NCI-H446 (cell line): ENCODE data around the gene DAPK1.
"Not testable (repeated sequence)": the region's sequence is repeated elsewhere in the genome, so short reads cannot be mapped to it uniquely, and the experiment has no call there.

Source experiments
- DNase-seq, 2 experiments: peaks; one replicate each; lab custom pipeline; 2025; lab: John Stamatoyannopoulos, UW

DAPK1 gene

DNA sequence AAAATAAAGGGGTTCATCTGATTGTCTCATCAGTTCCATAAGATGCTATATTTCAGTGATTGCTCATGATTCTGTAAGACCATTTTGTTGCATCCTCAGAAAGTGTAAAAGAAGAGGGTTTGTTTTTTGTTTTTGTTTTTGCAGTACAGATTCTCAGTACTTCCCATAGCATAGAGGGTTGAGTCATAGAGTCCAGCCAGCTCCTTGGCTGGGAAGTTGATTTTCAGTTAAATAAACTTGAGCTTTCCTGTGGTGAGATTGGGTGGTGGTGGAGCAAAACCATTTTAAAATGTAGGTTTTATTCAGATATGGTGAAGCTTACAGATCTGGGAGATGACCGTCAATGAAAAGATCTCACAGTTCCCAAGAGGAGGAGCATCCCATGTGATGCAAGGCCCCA, 48.2 kb downstream of the DAPK1 start:
- DNase-seq, result no peak

DNA sequence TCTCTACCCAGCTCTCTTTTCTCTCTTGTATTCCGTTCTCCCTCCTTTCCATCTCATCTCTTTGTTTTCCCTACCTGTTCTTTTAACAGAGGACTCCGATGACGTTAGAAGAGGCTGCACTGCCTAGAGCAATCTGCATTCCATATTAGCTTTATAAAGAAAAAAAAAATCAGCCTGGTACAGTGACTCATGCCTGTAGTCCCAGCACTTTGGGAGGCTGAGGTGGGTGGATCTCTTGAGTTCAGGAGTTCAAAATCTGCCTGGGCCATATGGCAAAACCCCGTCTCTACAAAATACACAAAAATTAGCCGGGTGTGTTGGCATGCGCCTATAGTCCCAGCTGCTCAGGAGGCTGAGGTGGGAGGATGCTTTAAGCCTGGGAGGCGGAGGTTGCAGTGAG, 49.0 kb downstream of the DAPK1 start:
- DNase-seq, result no peak

DNA sequence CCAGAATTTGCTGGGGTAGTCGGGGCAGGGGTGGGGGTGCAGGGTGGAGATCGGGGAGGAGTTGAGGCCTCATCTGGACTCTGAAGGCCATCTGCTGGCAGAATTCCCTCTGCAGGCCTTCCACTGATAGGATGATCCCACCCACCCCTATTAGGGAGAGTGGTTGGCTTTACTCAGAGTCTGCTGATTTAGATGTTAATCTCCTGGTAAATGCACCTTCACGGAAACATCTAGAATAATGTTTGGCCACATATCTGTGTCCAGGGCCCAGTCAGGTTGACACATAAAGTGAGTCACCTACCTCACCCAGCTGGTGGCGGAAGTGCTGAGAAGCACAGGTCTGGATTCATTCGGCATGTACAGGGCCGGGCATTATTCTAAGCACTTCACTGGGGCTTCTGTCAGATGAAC, 50.0 kb downstream of the DAPK1 start:
- no peak for DNase-seq

DNA sequence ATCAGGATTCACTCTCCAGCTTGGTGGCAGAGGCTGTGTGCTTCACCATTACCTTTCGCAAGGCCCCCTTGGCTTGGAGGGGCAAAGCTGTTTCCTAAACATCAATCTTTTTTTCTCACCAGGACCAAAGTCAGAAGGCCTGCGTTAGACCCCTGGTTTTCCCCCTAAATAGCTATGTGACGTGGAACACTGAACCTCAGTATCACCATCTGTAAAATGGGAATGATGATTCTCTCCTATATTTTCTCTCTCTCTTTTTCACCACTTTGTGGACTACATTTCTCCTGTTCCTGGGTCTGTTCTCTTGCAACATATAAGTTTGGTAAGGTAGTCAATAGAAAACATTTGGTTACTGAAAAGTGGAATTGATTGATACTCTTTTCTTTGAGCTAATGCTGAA, 50.5 kb downstream of the DAPK1 start:
- no peak for DNase-seq

DNA sequence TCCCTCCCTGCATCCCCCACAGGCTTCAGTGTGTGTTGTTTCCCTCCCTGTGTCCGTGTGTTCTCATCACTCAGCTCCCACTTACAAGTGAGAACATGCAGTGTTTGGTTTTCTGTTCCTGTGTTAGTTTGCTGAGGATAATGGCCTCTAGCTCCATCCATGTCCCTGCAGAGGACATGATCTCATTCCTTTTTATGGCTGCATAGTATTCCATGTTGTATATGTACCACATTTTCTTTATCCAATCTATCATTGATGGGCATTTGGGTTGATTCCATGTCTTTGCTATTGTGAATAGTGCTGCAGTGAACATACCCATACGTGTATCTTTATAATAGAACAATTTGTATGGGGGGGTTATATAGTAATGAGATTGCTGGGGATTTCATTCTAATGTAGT, 51.4 kb downstream of the DAPK1 start:
- not testable (repeated sequence) for DNase-seq

DNA sequence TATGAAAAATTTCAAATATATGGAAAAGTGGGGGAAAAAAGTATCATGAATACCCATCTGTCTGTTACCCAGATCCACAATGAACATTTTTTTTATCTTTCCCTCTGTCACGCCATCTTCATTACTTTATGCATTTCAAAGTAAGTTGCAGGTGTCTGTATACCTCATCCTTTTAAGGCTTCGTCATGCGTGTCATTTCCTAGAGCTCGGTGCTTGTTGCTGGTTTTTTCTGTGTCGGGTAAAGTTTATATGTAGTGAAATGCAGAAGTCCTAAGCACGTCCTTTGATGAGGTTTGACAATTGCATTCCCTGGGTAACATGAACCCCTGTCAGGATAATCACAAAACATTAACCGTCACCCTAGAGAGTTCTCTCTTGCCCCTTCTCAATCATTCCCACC, 52.1 kb downstream of the DAPK1 start:
- DNase-seq, result no peak

DNA sequence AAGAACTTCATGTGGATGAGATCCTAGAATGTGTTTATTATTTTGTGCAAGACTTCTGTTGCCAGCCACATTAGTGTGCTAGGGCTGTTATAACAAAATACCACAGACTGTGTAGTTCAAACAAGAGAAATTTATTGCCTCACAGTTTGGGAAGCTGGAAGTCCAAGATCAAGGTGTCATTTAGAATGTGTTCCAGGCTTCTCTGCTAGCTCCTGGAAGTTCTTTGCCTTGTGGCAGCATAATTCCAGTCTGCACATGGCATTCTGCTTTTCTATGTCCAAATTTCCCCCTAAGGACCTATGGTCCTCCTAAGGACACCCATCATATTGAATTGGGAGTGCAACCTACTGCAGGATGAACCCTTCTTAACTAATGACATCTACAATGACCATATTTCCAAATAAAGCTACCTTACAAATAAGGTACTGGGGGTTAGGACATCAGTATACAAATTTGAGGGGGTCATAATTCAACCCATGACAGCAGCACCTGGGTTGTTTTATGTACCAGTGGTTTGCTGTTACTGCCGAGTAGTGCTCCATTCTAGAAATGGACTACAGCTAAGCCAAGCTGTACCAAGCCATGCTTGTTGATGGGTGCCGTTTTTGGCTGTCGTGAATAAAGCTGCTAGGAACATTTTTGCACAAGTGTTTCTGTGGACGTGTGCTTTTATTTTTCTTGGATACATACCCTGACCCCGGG, 52.7 kb downstream of the DAPK1 start:
- DNase-seq, result no peak

DNA sequence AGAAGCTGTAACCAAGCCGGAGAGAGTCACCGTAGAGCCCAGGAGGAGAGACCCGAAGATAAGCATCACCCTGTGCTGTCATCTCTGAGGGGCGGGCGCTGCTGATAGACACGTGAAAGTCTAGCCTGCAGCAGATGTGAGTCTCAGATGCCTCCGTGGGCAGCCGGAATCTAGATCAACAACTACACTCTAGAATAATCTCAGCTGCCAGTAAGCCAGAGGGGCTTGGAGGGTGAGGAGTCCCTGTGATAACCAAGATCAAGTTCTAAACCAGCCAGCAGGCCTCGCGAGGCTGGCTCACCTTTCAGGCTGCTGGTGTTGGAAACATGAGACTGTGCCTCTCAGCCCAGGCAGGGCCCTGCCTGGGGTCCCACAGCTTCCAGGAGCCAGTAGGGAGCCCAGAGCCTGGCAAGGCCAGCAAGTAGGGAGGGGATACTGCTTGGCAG, 54.1 kb downstream of the DAPK1 start:
- no peak for DNase-seq

DNA sequence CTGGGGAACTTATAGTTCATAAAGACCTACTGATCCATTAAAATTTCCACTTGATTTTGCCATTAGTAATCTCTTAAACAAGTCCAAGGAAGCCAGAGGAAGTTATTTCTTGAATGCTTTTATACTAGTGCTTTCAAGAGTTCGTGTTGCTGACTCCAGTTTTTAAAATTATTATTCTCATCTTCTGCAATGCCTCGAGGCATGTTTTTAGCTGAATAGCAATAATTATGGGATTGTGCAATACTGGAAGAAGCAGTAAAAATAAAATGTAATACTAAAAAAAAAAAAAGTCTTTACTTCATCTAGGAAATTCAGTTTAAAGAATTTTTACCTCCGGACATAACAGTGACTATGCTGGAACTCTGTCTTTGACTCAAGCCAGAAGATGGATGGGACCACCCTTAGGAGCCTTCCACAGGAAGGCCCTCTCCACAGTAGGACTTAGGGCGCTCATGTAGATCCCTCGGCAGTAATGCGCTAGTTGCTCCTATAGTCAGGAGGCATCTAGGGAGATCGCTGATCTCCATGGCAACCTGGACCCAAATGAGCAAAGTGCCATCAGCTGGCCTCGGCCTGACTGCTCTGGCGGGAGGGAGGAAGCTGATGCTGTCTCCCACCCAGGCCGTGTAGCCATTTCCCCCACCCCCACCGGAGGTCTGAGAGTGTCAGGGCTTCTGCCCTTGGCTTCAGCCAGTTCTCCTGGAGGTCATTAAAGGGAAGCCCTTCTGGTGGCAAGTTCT, 56.7 kb downstream of the DAPK1 start:
- no peak for DNase-seq

DNA sequence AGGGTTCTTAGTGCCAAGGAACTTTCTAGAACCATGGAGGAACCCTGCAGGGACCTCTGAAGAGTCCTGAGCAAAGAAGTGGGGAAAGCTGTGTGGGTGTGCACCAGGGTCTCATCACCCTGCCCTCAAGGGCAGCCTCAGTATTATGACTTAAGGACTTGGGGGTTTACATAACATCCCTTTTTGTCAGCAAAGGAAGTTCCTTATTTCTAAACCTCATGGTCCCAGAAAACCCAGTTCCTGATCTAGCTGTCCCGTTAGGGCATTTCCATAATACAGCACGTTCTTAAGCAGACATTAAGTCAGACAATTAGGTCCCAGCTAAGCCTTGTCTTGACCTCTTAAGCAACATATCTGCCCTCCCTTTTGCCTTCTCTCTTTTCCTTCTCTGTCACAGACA, 57.3 kb downstream of the DAPK1 start:
- no peak for DNase-seq

DNA sequence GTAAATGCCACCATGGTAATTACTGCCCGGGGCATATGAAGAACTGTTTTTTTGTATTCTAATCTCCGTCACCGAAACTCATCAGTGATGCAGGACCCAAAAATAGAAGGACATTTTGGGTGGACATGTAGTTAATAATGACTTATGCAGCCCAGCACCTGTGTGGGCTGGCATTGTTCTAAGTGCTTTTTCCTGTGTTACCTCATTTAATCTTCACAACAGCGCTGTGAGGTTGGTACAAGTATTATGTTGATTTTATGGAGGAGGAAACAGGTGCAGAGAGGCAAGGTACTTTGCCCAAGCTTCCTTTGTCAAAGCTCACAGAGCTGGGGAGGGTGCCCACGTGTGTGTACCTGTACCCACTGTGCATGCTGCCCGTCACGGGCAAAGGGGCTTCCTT, 58.4 kb downstream of the DAPK1 start:
- DNase-seq, result no peak

DNA sequence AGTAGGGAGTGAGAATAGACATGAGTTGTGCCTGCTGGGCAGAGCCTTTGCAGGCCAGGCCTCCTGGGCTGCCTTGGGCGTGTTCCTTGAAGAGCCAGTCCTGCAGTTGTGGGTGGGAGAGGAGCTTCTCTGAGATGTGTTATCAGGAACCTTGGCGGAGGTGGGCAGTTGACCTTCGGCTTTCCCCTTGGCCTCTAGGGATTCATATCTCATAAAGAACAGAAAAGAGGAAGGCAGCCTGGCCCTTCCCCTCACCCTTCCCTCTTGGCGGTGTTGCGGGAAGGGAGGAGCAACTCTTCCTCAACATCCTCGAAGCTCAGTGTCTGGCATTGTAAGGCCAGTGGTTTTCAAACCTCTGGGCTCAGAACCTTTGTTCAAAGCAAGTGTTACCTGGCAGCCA, 59.2 kb downstream of the DAPK1 start:
- DNase-seq, result no peak

DNA sequence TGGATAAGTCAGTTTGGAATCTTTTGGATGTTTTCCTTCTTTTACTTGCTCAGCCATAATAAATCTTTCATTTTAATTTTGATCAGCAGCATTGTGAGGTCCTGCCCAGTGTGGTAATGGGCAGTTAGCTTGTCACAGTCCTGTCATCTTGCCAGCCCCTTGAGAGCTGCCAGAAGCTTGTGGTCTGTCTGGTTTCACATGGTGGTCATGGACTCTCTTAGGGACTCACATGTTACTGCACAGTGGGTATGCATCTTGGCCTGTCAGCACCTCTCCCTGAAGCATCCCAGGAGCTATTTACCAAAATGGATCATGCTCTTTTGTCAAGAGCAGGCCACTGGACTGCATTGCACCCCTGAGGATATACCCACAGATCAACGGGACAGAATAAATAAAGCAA, 60.3 kb downstream of the DAPK1 start:
- DNase-seq, result no peak

DNA sequence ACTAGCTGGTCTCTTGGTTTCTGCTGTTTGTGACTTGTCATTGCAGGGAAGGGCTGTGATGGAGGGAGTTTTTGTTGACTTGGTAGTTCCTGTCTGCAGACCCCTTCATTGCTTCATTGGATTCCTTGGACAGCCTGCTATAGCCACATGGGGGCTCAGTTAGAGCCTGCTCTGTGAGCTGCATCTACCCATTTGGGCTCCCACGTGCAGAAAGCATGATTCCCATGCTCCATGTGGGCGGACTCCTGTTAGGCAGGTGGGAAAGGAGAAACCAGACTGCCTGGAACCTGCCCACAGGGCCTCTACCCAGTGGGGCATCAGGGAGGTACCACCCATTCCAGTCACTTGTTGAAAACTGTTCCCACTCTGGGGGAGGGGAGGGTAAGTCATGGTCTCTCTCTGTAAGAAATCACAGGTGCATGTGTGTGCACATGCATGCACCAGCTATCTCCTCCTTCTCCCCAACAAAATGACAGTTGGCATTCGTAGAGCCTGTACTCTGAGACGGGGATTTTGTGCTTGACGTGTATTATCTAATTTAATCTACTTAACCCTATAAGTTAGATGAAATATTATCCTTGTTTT, 61.0 kb downstream of the DAPK1 start:
- DNase-seq, result no peak

DNA sequence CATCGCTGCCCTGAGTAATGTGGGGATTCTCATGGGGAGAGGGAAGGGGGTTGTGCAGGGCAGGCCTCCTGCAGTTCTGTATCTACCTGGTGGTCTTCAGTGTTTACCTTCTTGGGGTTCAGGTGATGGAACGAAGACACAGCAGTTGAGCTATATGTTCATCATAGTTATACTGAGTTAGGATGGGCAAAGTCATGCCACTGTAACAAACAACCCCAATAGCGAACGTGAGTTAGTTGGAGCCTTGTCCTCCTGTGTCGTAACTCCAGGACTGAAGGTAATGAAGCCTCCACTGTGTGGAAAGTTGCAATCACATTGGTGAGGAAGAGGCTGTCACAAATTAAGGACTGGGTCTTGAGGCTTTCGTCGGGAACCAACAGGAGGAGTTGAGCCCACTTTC, 64.4 kb downstream of the DAPK1 start:
- DNase-seq, result no peak

DNA sequence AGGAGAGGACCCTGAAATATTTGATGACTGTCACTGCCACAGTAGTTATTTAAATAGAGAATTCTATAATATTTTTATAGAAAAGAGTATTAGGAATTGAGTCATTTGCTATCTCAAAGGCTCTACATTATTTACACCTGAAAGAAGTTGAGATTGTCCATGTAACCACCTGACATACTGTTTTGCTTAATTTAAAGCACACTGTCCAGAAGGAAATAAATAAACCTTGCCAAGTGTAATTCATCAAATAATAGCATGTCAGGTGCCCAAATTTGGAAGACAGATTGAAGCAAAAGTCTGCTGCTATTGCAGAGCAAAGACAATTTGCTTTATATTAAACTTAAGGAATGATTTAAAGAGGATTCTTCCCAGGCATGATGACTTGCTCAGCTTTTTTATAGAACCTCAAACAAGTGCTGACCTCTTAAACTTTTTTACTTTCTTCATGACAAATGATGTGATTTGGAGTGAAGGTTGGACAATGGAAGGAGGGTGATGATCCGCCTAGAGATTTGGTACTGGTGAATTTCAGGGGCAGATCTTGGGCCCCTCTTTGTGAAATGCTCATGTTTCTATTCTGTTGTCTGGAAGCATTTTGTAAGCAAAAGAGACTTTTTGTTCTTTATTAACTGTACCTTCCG, 65.0 kb downstream of the DAPK1 start:
- no peak for DNase-seq

DNA sequence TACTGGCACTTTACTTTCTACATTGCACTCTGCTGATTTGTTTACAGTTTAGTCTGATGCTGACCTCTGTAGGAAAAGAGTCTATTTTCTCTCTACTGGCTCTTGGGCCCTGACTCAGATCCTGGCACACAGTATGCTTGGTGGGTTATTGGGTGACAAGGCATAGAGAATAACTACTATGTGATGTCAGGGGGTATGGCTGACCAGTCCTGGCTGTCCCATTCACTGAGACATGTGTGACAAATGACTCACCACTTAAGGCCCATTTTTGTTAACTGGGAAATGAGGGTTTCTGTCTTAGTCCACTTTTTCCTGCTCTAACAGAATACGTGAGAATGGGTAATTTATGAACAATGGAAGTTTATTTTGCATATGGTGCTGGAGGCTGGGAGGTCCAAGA, 66.4 kb downstream of the DAPK1 start:
- no peak for DNase-seq

DNA sequence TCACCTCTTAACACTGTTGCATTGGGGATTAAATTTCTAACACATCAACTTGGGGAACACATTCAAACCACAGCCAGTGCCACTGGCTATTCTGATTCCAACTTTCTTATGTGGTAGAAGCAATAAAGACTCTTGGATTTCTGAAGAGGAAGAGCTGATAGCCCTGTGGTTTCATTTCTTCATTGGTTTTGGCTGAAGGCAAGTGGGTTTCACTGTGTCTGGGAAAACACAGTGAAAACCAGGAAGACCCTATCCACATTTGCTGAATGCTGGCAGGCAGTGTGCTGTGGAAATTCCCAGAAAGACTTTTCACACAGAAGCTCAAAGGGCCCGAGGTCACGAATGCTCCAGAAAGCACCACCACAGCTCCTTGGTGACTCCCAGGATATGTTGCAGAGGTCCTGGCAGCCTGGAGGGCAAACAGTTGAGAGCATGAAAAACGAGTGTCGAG, 67.1 kb downstream of the DAPK1 start:
- DNase-seq, result no peak

DNA sequence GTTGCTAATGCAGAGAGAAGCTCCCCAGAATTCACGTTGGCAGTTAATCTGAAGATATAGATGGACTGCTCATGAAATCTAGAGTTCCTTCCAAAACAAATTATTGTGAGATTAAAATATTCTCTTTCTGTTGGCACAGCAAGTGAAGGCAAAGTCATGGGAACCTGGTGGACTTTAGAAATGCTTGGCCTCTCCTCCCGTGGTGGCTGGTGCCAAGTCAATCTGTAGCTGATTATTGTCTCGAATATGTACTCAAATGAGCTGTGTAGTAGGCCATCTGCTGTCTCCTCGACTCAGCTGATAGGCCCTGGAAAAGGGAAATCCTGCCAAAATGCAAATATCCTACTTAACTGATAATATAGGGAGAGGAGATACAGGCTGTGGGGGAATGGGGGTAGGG, 69.3 kb downstream of the DAPK1 start:
- peak in 1 of 2 experiments; percentile 13 for DNase-seq

DNA sequence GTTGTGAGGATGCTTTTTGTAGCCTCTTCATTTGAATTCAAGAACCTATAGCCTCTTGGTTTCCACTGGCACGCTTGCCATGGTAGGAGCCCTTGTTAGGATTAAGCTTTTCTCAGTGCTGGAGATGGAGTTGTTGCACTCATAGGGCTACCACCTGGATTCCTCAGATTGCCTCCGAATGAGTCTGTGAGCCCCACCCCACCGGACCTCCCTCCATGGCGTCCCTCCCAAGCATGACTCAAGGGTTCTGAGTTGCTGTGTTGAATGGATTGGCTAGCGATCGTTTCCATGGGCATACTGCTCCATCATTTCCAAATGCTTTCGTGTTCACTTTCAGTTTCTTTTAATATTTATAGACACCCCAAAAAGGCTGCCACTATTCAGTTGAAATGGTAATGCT, 69.9 kb downstream of the DAPK1 start:
- peak in 1 of 2 experiments; percentile 0 for DNase-seq

DNA sequence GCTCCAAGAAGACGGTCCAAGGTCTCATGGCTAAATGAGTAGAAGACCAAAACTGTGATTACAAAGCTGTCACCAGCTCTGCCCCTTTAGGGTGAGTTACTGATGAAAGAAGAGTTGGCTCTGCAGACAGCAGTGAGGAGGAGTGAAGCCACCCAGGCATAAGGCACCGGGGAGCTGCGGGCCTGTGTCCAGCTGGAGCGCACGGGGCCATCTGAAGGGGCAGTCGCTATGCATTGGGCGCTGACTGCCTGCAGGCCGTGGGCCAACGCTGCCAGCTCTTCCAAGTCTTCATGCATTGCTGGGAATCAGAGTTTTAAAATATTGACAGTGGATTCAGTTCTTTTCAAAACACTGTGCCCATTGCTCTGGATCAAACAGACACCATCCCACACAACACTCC, 70.3 kb downstream of the DAPK1 start:
- no peak for DNase-seq

DNA sequence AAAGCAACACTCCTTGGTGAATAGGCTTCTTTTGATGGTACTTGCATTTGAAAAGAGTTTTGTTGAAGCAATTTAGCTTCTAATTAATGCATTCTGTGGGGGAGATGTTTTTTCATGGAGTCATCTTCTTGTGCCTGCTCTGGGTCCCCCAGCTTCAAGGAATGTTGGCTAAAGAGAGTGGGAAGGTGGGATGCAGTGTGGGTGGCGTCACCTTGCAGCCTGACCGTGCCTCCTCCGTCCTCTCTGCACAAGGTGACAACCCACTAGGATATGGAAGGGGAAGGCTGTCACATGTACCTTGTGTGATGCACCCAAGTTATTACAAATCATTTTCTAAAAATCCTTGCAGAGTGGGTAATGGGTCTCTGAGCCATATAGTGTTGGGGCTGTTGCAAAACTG, 70.7 kb downstream of the DAPK1 start:
- no peak for DNase-seq

DNA sequence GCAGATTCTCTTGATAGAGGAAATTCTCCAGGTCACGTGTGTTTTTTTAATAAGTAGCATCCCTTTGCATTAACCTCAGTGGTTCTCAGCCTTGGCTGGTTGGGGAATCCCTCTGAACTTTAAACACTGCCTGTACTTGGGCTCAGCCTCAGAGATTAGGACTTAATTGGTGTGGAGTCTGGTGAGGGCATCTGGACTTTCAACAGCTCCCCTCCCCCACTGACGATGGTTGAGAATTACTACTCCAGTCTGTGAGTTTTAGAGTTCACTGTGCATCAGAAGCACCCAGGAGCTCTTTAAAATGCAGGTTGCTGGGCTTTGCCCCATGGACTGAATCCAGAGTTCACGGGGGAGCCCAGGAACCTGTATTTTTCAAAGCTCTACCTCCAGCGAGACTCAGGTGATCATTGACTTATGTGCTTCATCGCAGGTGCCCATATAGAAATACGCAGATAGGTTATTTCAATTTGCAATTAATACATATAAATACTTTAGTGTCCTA, 71.4 kb downstream of the DAPK1 start:
- DNase-seq, result no peak
